GM19023 (cell line): ENCODE data around the gene MTNR1B.

ENCODE experiments used
- ATAC-seq: cut with Tn5 transposase; IDR thresholded peaks from one replicate; pipeline ENCODE4 v1.9.1; 2021; ENCODE audit warnings: mild to moderate bottlenecking, moderate library complexity; ENCODE audit not compliant: unreplicated experiment

The MTNR1B gene

GRCh38 chr11:92969634-92970347, at the start of gene MTNR1B:
Gene MTNR1B (plus strand): TSS chr11:92969651. CDS start chr11:92969726, 75 bp downstream.
- ATAC-seq: no peak

GRCh38 chr11:92920331-92920730, 49.1 kb upstream of the MTNR1B start:
- no peak for ATAC-seq

GRCh38 chr11:92922731-92923130, 46.7 kb upstream of the MTNR1B start:
- ATAC-seq: no peak

GRCh38 chr11:92929246-92929645, 40.2 kb upstream of the MTNR1B start:
- no peak for ATAC-seq

- no peak for ATAC-seq
These were observed 39.8 kb upstream of the MTNR1B start for GRCh38 chr11:92929653-92930052.

GRCh38 chr11:92931746-92932422, 37.6 kb upstream of the MTNR1B start:
- no peak for ATAC-seq

GRCh38 chr11:92939305-92939704, 30.1 kb upstream of the MTNR1B start:
- no peak for ATAC-seq

- ATAC-seq: peak; percentile 63
These were observed 27.5 kb upstream of the MTNR1B start for GRCh38 chr11:92941676-92942571.

- no peak for ATAC-seq
These were observed 22.7 kb upstream of the MTNR1B start for GRCh38 chr11:92946707-92947106.

- ATAC-seq: no peak
These were observed 21.3 kb upstream of the MTNR1B start for GRCh38 chr11:92948116-92948515.

- no peak for ATAC-seq
These were observed 15.4 kb upstream of the MTNR1B start for GRCh38 chr11:92954003-92954402.

GRCh38 chr11:92955860-92956259, 13.6 kb upstream of the MTNR1B start:
- no peak for ATAC-seq

GRCh38 chr11:92960886-92961285, 8.6 kb upstream of the MTNR1B start:
- no peak for ATAC-seq

- no peak for ATAC-seq
These were observed 7.0 kb upstream of the MTNR1B start for GRCh38 chr11:92962446-92962845.

GRCh38 chr11:92964471-92964870, 5.0 kb upstream of the MTNR1B start:
- ATAC-seq: no peak

- ATAC-seq: no peak
These were observed 4.3 kb upstream of the MTNR1B start for GRCh38 chr11:92965196-92965595.

GRCh38 chr11:92967178-92967577, 2.3 kb upstream of the MTNR1B start:
- ATAC-seq: no peak

GRCh38 chr11:92967867-92968266, 1.6 kb upstream of the MTNR1B start:
- no peak for ATAC-seq

- no peak for ATAC-seq
These were observed 188 bp upstream of the MTNR1B start for GRCh38 chr11:92969293-92969633.

GRCh38 chr11:92972248-92972647, 2.8 kb downstream of the MTNR1B start:
- no peak for ATAC-seq

- ATAC-seq: no peak
These were observed 5.8 kb downstream of the MTNR1B start for GRCh38 chr11:92975285-92975684.

GRCh38 chr11:92976681-92977080, 7.2 kb downstream of the MTNR1B start:
- no peak for ATAC-seq
